ENCODE measurements around the gene AKIRIN1.
A peak's percentile ranks its signal among the peaks of the same experiment; 100 is the strongest.
"Not testable (repeated sequence)": the region's sequence is repeated elsewhere in the genome, so short reads cannot be mapped to it uniquely, and the experiment has no call there.

Gene AKIRIN1, protein sequence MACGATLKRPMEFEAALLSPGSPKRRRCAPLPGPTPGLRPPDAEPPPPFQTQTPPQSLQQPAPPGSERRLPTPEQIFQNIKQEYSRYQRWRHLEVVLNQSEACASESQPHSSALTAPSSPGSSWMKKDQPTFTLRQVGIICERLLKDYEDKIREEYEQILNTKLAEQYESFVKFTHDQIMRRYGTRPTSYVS

DNA sequence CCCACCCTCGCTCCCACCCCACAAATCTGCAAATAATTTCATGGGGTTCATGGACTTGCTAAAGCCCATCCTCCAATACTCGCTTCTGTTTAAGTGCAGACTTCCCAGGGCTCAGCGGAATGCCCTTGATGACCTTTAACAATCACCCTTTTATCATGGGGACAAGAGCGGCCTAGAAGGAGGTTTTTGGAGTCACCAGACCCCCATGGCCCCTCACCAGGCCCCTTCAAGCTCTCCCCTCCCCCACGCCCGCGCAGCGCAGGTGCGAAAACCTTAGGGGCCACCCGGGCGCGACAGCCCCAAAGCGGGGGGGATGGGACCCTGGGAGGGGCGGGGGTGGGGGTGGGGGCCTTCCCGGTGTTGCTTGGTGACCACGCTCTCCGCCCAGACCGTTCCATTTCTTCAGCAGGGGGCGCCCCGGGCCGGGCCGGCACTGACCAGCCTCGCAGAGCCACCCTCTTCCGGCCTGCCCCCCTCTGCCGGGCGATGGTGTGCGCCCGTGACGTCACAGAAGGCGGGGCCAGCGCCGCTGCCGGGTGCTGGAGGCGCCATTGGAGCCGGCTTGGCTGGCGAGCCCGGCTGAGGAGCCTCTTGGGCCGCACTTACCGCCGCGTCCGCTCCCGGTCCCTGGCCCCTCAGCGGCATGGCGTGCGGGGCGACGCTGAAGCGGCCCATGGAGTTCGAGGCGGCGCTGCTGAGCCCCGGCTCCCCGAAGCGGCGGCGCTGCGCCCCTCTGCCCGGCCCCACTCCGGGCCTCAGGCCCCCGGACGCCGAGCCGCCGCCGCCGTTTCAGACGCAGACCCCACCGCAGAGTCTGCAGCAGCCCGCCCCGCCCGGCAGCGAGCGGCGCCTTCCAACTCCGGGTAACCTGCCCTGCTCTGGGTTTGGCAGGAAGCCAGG is at the start of gene AKIRIN1:
Gene AKIRIN1, plus strand, starts transcription at position 539 of the 900 bp plus-strand sequence. Its CDS starts 105 bp downstream, at position 644.
- DNase-seq: peak; percentile 82 to 91

DNA sequence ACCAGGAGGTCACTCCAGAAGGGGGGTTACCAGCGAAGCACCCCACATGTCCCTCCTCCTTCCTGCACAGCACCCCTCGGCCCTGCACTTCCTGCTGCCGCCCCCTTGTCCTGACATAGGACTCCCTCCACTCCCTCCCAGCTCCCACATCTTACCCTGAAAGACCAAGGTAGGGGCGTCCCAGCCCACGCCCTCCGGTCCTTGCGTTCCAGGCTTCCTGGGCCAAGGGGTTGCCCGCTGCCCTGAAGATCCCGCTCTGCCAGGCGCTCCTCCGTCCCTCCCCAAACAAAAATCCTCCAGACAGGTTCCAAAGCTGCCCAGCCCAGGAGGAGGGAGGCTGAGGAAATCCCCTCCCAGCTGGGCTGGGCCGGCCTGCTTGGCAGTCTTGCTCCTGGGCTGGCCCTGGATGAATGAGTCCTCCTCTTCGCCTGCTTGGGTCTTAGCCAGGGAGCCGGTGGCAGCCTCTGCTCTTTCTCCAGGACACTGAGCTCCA is 49.5 kb upstream of the AKIRIN1 start, which contains the start of gene RHBDL2:
Gene RHBDL2, minus strand, starts transcription at position 304 of the 493 bp plus-strand sequence. CDS start 22,618 bp downstream, outside the sequence.
- no peak for DNase-seq

DNA sequence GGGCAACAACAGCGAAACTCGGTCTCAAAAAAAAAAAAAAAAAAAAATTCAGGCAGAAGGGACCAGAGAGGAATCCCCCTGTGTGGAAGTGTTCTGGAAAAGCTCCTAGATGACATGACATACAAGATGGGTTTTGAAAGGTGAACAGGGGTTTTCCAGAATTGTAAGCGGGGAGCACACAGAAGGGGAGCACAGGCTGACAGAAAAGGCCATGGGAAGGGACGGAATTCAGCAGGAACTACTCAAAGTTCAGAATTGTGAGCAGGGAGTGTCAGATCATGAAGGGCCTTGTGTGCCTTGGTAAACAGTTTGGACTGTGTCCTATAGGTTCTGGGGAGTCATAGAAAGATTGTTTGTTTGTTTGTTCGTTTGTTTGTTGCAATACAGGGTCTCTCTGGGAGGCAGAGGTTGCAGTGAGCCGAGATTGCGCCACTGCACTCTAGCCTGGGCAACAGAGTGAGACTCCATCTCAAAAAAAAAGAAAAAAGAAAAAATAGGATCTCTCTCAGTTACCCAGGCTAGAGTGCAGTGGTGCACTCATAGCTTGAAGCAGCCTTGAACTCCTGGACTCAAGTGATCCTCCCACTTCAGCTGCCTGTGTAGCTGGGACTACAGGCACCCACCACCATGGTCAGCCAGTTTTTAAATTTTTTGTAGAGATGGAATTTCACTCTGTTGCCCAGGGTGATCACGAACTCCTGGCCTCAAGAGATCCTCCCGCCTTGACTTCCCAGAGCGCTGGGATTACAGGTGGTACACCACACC is 48.2 kb upstream of the AKIRIN1 start:
- DNase-seq: no peak

DNA sequence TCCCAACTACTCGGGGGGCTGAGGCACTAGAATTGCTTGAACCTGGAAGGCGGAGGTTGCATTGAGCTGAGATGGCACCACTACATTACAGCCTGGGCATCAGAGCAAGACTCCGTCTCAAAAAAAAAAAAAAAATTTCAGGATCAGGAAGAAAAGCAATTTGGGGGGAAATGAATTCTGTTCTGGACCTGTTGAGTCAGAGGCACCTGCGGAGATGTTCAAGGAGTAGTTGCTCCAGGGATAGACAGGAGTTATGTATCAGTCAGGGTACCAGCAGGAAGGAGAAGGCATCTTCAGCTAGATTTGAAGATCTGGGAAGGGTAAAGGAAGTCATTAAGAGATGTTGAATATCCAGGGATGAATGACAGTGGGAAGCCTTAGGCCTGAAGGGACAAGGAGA is 46.5 kb upstream of the AKIRIN1 start:
- no peak for DNase-seq

DNA sequence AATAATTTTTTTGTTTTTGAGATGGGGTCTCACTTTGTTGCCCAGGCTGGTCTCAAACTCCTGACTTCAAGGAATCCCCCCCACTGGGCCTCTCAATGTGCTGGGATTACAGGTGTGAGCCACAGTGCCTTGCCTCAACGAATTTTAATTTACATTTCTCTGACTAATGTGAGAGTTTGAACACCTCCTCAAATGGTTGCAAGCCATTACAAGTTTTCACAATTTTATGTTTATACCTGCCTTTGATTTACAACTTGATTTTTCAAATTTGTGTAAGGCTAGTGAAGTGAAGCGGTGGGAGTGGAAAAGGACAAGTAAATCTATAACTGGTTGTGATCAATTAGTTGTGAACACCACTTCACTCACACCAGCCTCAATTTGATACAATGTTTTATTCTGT is 40.5 kb upstream of the AKIRIN1 start:
- DNase-seq: no peak

DNA sequence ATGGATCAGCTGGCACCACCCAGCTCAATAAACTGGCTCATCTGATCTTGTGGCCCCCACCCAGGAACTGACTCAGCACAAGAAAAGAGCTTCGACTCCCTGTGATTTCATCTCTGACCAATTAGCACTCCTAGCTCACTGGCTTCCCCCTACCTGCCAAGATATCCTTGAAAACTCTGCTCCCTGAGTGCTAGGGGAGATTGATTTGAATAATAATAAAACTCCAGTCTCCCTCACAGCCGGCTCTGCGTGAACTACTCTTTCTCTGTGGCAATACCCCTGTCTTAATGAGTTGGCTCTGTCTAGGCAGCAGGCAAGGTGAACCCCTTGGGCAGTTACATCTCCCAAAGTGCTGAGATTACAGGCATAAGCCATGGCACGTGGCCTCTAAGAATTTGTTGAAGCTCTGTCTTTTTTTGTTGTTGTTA is 37.6 kb upstream of the AKIRIN1 start:
- no peak for DNase-seq

DNA sequence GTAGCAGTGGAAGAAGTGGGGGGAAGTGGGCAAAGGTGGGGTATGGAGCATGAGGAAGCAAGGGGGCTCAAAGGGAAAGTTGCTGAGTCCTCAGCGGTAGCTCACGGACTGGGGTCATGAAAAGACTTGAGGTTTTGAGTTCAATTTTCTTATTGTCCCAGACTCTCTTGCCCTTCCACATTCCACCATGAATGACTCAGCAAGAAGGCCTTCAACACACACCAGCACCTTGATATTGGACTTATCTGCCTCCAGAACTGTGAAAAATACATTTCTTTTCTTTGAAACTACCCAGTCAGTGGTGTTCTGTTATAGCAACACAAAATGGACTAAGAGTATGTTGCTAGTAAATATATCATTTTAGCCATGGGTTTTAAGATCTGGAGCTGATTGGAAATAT is 32.1 kb upstream of the AKIRIN1 start:
- no peak for DNase-seq

DNA sequence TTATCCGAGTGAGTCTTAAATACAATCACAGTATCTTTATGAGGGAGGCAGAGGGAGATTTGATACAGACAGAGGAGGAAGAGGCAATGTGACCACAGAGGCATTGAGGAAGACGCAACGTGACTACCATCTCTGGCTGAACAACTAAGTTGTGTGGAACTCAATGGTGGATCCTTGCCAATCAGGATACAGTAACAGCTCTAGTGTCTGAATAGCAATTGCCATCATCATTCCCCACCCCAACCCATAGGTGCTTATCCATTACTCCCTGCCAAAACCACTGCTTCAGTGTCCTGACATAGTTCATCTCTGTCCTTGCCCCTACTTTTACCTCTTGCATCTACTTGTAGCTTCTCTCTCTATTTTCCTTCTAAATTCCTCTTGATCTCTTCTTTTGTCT is 29.0 kb upstream of the AKIRIN1 start:
- DNase-seq: no peak

DNA sequence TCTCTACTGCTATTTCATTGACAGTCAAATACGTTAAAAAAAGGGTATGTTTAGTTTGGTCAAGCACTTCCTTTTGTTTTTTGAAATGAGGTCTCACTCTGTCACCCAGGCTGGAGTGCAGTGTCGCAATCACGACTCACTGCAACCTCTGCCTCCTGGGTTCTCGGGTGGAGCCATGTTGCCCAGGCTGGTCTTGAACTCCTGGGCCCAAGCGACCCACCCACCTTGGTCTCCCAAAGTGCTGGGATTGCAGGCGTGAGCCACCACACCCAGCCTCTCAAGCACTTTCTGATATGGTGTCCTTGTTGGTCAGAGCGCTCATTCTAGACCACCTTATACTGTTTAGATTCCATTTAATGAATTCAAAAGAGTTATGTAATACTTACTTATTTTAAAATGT is 28.5 kb upstream of the AKIRIN1 start:
- DNase-seq: no peak

DNA sequence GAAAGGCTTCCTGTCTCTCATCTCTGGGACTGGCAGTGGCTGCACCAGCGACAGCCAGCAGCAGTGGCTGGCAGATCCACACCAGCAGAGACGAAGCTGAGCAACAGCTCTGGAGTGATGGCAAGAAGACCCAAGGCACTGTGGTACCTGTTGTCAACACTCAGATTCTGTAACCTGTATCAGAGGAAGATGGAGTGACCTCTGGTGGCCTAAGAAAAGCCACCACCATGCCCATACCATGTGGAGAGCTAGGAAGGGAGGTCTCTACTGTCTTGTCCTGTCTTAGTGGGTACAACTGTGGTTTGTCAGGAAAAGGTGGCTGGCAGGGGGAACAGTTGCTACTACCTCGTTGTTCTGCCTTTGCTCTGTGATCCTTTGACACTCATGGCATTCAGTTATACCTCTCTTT is 26.9 kb upstream of the AKIRIN1 start:
- DNase-seq: no peak

DNA sequence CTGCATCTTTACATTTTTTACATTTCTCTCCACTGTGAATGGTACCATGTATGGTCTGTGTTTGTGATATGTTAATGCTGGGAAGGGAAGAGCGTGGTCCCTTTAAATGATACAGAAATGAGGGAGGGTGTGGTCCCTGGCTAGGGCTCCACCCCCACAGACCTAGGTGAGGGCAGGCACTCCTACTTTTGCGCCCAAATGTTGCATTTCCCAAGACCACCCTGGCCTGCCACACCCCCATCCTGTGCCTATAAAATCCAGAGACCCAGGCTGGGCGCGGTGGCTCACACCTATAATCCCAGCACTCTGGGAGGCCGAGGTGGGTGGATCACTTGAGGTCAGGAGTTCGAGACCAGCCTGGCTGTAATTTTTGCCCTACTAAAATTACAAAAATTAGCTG is 17.9 kb upstream of the AKIRIN1 start:
- DNase-seq: not testable (repeated sequence)

DNA sequence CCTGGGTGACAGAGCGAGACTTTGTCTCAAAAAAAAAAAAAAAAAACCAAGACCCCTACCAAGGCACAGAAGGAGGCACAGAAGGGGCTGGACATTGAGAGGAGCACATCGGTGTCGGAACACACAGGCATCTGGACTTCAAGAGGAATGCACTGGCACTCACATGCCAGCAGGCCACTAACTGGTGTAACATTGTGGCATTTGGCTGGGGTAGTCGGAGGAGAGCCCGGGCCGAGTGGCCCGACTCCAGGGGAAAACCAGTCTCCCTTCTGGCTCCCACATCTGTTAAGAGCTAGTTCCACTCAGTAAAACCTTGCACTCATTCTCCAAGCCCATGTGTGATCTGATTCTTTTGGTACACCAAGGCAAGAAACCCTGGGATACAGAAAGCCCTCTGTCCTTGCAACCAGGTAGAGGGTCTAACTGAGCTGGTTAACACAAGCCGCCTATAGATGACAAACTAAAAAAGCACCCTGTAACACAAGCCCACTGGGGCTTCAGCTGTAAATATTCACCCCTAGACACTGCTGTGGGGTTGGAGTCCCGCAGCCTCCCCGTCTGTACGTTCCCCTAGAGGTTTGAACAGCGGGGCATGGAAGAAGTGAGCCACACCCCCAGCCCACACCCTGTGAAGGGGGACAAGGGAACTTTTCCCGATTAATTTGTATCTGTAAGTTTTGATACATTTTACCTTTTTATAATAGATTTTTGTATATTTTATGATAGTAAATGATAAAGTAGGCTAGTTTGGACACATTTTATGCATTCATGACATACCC is 17.2 kb upstream of the AKIRIN1 start:
- DNase-seq: peak in 1 of 2 experiments; percentile 46

DNA sequence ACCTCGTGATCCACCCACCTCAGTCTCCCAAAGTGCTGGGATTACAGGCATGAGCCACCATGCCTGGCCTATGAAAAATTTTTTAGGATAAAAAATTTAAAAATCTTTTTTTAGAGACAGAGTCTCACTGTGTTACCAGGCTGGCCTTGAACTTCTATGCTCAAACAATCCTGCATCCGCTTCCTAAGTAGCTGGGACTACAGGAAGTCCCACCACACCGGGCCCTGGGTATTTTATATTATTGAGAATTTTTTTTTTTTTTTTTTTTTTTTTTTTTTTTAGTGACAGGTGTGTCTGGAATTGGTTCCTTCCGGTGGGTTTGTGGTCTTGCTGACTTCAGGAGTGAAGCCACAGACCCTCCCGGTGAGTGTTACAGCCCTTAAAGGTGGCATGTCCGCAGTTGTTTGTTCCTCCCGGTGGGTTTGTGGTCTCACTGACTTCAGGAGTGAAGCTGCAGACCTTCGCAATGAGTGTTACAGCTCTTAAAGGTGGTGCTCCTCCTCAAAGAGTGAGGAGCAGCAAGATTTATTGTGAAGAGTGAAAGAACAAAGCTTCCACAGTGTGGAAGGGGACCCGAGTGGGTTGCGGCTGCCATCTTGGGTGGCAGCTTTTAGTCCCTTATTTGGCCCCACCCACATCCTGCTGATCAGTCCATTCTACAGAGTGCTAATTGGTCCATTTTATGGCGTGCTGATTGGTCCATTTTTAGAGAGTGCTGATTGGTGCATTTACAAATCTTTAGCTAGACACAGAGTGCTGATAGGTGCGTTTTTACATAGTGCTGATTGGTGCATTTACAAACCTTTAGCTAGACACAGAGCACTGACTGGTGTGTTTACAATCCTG is 13.5 kb upstream of the AKIRIN1 start:
- DNase-seq: not testable (repeated sequence)

DNA sequence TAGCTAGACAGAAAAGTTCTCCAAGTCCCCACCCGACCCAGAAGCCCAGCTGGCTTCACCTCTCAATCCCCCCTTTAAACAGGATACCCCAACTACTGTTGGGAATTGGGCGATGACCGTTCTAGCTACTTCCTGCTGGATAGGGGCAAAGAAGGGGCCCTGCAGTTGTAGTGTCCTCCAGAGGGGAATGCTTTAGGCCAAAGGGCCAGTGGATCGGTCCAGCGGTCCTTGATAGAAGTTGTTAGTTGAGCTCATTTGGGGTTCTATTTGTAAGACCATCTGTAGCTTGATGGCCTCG is 12.9 kb upstream of the AKIRIN1 start:
- not testable (repeated sequence) for DNase-seq

DNA sequence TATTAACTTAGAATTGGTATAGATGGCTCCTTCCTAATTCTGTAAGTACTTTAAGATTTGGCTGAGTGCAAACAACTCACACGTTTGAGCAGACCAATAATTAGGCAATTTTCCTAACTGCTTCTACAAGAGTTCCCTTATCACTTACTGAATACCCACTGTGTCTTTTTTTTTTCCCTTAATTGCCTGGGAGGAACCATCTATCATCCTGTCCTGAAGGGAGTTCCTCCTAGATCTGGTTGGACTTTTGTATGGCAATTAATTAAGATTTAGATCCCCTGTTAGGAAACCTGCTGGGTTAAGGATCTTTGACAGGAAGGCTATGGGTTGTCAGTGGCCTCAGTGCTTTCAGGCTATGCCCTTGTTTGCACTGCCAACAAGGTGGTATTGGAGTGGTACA is 11.7 kb upstream of the AKIRIN1 start:
- DNase-seq: not testable (repeated sequence)

DNA sequence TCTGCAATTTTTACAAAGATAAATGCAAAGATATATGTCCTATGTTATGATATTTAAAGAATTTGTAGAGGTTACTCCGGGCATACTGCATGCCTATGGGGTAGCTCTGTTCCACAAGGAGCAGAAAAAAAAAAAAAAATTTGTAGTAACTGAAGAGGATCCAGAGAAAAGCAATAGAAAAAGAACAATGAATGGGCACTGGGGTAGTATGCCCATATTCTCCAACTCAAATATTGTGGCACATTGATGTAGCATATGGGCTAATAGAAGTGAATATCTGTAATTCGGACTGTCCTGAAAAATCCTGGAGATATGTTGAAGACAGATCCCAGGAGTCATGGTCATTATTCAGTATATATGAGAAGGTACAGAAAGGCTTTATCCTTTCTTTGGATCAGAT is 1.1 kb upstream of the AKIRIN1 start:
- DNase-seq: no peak

DNA sequence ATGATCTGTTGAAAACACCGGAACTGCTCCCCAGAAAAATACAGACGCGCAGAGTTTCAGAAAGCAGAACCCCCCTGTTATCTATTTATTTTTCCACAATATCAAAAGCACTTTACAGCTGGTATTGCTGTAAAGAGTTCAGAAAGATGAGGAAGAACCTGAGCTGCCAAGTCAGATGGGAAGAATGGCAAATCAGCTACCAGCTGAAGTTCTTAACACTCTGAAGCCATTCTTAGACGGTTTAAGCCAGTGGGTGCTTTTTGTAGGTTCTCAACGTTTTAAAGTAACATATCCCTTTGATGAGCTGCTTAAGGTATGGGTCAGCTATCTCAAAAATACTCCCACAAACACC is 714 bp upstream of the AKIRIN1 start:
- DNase-seq: no peak

DNA sequence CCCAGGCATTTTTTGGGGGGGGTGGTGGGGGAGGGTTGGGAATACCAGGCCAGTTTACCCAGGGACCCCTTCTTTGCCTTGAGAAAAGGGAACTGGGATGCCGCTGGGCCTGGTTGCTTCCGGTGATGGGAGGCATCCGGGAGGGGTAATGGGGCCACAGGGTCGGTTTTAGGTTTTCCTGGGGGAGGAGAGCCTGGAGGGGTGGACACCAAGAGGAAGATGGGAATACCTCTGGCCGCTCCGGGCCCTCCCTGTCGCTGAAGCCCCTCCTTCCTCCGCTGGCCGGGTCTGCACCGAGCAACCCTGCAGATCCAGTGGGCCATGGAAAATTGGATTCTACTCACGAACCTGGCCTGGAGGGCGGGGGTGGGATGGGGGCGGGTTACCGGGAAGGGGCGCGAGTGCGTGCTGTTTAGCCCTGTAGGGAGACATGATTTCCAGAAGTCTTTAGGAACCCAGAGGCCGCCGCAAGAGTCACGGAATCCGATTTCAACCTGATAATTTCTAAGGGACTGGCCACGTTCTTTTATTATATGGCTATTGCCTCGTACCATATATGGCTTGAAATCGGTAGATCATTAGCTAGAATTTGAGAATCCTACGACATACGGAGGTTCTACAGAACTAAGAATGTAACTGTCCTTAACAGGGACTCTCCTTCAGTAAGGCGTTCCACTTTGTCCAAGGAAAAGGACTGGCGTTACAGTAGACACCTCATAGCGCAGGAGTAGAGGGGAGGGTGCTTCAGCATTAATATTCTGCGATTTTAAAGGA is 749 bp downstream of the AKIRIN1 start:
- peak in 1 of 2 experiments; percentile 28 for DNase-seq

DNA sequence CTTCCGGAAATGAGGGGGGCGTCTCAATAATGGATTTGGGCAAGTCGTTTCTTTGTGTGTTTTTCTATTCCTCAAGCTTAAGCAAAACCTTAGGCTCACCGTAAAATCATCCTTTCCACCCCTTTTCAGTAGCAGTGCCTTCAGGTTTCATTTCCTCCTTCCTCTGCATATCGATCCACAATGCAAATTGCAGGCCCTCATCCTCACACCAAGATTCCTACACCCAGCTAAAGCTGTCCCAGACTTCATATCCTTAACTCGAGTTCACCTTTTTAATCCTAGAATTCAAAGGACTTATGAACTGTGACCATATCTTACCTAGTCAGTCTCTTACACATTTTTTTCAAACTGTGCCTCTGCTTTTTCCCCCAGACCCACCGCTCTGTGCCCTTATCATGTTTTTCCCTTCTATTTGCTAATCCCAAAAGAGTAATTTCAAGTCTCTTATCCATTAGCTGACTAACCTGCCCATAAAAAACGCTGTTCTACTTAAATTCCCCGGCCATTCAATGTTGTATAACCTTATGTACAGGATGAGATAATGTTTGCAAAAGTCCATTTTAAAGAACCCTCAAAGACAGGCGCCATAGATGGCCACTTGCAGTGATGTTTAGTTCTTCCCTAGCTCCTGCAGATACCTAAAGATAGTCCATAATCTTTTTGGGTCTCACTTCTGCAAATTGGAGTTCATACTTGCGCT is 1.5 kb downstream of the AKIRIN1 start:
- no peak for DNase-seq

DNA sequence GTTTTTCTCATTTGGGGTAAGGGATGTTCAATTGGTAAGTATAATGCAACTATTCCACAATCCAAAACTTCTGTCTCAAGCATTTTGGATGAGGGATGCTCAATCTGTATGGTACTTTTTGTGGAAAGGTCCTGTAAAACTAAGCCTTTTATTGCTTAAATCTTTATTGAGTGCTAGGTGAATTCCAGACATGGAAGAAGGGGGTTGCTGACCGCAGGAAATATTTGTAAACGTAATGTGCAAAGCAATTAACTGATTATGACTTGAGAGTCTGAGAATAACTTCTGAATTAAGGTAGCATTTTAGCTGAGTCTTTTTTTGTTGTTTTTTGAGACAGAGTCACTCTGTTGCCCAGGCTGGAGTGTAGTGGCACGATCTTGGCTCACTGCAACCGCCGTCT is 3.1 kb downstream of the AKIRIN1 start:
- DNase-seq: no peak
